GM15510 (cell line): ENCODE data around the gene HERC4.

Source experiments
- POLR2A ChIP-seq: IDR thresholded peaks from 3 replicates; pipeline ENCODE4 v1.6.1; 2011; ENCODE audit warnings: borderline replicate concordance; ENCODE audit not compliant: insufficient read length; ENCODE audit errors: extremely low read depth

HERC4 gene

DNA sequence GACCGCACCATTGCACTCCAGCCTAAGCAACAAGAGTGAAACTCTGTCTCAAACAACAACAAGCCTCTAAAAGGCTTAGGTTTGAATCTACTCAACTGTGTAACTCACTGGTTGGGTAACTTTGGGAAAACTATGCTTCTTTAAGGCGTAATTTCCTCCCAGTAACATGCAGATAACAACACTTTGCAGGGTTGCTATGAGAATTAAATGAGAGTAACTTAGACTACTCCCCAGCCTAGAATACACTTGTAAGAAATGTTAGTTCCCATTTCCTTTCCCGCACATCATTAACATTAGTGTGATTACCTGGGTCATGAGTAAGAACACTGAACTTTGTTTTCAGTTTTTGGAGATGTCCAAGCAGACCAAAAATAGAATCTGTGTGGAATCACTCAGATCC, 28.8 kb upstream of the HERC4 start:
- TF ChIP-seq POLR2A = no peak

DNA sequence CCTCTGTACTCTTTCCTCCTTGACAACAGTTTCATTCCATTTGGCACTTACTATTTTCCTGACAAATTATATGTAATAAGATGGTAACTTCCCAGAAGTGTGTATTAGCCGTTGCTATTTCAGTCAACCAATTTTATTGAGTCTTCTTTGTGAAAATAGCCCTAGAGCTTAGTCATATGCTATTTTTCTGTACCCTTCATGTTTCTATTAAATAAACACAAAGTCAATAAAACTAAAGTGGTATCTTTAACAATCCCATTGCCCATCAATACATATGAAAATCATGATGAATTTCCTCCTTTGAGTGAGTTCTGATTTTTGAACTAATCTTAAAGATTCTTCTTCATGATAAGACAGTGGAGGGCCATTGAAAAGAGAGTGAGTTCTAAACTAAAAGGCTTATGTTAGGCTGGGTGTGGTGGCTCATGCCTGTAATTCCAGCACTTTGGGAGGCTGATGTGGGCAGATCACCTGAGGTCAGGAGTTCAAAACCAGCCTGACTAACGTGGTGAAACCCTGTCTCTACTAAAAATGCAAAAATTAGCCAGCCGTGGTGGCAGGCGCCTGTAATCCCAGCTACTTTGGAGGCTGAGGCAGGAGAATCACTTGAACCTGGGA, 28.3 kb upstream of the HERC4 start:
- no peak for TF ChIP-seq POLR2A

DNA sequence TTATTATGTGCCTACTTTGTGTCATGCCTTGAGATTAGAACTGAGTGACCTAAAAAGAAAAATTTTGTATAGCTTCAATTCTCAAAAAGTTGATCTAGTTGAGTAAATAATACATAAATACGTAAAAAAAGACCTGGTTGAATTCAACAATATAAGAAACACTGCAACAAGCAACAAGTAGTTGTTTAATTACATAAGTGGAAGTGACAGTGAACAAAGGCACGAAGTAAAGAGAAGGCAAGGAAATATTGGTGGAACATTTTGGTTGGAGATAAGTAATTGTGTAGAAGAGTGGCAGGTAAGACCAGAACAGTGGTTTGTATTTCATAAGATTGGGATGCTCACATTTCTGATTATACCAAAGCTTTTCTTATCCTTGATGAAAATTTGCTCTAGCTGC, 26.0 kb upstream of the HERC4 start:
- TF ChIP-seq POLR2A = no peak

DNA sequence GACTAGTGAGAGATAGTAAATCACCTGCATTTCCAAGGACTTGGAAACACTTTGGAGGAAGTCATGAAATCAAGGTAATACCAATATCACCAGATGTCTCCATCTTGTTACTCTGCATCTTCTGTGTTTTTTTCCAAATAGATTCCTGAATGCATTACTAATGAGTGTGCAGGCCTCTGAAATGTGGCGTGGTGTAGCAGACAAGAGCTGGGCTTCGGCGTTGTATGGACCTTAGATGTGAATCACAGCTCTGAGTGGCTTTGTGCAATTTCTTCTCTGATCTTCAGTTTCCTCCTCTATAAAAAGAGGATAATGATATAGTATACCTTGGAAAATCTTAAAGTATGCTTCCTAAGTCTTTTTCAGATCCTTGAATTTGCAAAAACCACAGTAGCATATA, 24.7 kb upstream of the HERC4 start:
- no peak for TF ChIP-seq POLR2A

DNA sequence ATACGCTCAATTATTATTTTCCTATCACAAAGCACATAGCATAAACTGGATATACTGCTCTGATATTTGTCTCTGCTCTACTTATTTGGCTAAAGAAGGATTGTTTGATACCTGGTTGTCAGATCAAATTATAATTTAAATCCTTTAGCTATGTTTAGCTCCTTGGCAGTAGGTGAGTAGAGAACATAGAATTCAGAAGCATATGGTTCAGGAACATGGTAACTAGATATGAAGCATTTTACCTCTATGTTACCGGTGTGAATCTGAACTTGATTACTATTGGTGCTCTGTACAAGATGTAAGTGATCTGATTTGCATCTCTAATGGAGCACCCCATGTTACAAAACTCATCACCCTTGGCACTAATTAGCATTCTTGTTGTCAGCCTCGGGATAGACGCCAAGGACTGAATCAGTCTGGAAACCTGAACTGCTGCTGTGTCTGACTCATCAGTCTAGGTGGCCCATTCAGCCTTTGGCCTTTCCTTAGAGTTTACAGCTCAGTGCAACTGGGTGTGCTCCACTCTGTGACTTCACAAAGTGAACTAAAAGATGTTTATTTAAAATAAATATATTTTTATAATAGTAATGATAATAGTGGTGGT, 21.9 kb upstream of the HERC4 start:
- no peak for TF ChIP-seq POLR2A

DNA sequence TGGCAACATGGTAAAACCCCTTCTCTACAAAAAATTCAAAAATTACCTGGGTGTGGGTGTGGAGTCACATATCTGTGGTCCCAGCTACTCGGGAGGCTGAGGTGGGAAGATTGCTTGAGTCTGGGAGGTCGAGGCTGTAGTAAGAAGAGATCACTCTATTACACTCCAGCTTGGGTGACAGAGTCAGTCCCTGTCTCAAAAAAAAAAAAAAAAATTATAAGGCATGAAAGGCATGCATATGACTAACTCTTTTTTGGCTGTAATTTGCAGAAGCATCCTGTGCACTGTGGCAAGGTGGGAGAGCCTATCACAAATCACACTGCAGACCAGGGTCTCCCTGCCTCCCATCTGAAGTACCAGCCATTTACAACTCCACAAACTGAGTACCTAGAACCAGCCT, 20.1 kb upstream of the HERC4 start:
- no peak for TF ChIP-seq POLR2A

DNA sequence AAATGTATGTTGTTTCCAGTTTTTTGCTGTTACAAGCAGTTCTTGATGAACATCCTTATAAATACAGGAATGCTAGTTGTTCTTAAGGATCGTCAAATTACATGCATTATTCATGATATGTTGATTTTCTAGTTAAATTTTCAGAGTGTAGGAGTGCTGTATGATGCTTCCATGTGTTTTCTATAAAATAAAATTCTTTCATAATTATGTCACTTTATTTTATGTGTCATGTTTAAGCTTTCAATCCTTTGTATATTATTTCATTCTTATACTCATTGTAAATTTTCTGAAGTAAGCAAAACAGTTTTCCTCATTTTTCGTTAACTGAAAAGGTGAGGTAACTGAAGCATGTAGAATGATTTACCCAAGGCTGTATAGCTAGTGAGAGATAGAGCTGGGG, 17.4 kb upstream of the HERC4 start:
- TF ChIP-seq POLR2A = no peak

DNA sequence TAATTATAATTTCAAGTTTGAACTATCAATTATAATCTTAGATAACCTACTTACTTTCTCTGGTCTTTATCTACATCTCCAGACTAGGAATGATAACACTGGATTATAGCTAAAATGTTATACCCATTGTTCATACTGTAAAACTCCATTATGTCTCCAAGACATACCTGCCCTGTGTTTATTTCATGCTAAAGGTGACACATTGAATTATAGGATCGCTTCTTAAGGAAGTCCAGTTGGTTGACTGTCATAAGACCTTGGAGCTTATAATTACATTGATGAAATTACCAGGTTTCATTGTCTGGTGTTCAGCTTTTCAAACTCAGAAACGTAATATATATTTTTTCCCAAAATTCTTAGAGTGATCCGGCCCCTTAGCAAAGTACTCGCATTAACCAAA, 15.5 kb upstream of the HERC4 start:
- TF ChIP-seq POLR2A = no peak

DNA sequence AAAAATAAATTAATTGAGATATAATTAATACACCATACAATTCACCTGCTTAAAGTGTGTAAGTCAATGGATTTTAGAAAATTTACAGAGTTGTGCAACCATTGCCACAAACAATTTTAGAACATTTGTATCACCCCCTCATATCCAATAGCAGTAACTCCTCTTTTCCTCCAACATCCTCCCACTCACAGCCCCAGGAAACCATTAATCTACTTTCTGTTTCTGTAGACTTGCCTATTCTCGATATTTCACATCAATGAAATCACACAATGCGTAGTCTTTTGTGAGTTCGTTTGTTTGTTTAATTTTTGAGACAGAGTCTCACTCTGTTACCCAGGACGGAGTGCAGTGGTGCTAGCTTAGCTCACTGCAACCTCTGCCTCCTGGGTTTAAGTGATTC, 13.7 kb upstream of the HERC4 start:
- TF ChIP-seq POLR2A = no peak

DNA sequence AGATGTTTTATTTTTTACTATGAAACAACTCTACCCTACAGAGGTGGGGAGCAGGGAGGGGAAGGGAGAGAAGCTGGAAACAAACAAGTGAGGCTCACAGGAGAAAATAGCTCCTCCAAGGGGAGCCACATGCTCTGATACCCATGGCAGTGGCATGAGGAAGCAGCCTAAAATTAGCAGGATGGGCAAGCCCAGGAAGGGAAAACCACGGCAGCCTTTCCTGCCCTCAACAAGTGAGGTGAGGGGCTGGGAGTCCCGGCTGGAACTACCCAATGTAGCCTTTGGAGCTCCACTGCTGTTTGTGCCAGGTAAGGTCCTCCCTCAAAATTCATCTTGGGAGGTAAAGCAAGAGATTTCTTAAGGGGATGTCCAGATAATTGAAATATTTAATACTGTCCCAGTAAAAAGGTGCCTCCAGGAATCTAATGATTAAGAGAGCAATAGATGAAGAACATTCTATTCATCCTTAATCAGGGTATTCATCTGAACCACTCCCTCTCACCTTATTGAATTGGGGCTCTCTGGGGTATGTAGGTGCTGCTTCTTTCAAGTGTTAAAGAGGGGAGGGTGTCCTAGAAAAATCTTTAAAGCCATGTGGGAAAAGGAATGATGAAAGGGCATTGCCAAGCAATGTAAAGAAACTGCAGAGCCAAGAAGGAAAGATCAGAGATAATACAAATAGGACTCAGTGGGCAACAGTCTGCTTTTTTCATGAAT, 12.8 kb upstream of the HERC4 start:
- TF ChIP-seq POLR2A = no peak

DNA sequence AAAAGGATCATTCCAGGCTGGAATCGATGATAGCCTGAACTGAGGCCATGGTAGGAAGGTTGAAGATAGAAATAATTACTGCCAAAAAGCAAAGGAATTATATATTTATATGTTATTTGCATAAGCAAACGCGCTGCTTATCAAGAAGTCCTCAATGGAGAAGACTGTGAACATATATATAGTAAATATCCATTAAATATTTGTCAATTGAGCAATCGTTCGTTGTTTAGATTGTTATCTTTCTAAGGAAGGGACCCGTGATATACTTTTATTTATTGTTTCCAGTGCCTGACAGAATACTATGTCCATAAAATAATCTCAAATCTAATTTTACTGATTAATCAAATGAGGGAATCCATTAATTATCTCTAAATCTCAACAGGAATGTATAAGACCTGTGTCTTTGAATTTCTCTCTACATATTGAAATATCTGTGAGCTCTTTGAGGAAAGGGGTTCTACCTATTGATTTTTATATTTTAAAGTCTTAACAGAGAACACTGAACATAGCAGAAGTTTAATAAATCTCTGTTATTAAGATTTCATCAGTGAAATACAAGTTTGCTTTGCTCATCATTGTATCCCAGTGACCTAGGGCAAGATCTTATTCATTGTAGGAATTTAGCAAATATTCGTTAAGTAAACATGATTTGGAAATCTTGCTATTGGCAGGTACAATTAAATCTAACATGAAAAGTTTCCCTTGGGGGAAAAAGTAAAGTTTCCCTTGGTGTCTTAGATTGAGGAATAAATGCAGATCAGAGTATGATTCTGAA, 12.0 kb upstream of the HERC4 start:
- no peak for TF ChIP-seq POLR2A

DNA sequence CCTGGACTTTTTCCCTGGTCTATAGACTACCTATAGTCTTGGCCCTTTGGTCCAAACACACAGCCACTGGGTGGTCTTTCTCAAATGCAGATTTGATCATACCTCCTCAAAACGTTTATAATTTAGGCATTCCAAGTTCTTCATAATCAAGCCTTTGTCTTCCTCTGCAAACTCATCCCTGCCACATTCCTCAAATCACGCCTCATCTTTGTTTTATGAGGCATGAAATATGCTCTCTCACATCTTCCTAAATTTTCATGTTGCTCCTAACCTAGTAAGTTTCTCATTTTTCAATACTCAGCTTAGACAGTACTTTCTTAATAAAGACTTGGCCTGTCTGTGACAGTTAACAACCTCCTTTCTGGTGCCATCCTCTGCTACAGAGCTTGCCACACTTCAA, 10.9 kb upstream of the HERC4 start:
- no peak for TF ChIP-seq POLR2A

DNA sequence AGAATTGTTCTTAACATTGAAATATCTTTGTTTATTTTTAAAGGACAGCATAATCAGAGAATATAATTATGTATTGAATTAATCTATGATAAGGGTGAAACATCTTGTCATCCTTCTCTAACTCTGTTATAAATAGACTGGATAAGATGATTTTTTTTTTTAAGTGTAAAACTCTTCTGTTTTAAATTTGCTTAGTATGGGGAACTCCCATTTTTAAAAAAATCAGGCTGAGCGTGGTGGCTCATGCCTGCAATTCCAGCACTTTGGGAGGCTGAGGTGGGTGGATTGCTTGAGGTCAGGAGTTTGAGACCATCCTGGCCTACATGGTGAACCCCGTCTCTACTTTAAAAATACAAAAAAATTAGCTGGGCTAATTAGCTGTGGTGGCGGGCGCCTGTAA, 9.4 kb upstream of the HERC4 start:
- no peak for TF ChIP-seq POLR2A

DNA sequence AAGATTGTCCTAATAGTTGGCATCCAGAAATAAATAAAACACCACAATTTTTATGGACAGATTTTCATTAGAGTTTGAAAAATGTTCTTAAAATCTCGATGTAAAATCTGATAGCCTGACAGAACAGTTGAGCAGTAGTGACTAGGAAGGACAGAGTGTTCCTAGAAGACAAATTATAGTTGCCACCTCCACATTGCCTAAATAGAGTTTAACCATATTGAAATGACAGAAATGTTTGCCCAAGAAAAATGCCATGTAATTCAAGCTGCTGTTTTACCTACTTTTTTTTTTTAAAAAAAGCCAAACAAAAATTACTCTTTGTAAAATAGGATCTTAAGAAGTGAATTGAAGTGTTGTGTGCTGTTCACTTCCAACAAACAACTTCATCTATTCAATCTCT, 8.9 kb upstream of the HERC4 start:
- TF ChIP-seq POLR2A = no peak

DNA sequence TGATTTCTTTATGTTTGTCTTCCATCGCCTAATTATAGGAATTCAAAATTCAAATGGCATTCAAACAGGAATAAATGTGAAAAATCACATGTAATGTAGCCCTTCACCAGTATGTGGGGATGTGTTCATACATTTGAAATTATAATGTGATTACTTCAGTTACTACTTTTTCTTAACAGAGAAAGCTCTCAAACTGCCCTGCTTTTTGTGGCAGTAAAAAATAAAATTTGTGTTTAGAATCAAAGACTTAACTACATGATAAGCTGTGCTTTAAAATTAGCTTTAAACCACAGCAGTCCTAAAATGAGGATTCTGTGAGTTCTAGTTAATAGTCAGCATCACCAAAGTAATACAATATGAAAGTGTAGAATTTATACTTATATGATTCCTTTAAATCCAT, 7.8 kb upstream of the HERC4 start:
- no peak for TF ChIP-seq POLR2A
